Right lobe of liver (tissue), 4 donors: Measurements from ENCODE around the gene STK24.

Experiments used
- CTCF ChIP-seq, 4 donors: fragments of 200-600 bp in 3 of 4; fragments of 450-650 bp in 1 of 4; IDR thresholded peaks; one replicate each; pipeline versions ENCODE4 v1.5.1 to v1.8.0; 2016 to 2022; ENCODE audit warnings: antibody characterized with exemption in 4 of 4, mild to moderate bottlenecking in 2 of 4
- POLR2A ChIP-seq: fragments of 450-650 bp; IDR thresholded peaks from one replicate; pipeline ENCODE4 v1.6.1; 2017; ENCODE audit warnings: antibody characterized with exemption, mild to moderate bottlenecking
- donor health status: DM: no; HTN: no; CAD: no.
- donor health status: DM: no; HTN: no; CAD: no.
- donor health status: DM: no; HTN: yes; CAD: no.

GRCh38 chr13:98598043-98598442, 21.1 kb upstream of the STK24 start:
- TF ChIP-seq CTCF (IDR thresholded peaks at IDR 0.05) (peak in 1 of 4 donors; percentile 11), POLR2A (no peak)
